HG02571 (cell line): ENCODE results near the gene C16orf46.
"Not testable (repeated sequence)": the region's sequence is repeated elsewhere in the genome, so short reads cannot be mapped to it uniquely, and the experiment has no call there.

Experiments
- ATAC-seq: cut with Tn5 transposase; IDR thresholded peaks from one replicate; pipeline ENCODE4 v1.9.1; 2021; ENCODE audit warnings: mild to moderate bottlenecking, moderate library complexity; ENCODE audit not compliant: unreplicated experiment

The C16orf46 gene

GRCh38 chr16:81077076-81077940 lies at the start of gene C16orf46:
Gene C16orf46, minus strand, starts transcription at chr16:81077238. Its CDS starts 13,283 bp downstream, at chr16:81063955.
- ATAC-seq = peak; percentile 97

- no peak for ATAC-seq
Observed at GRCh38 chr16:81123092-81123852, 46.2 kb upstream of the C16orf46 start.

- no peak for ATAC-seq
Observed at GRCh38 chr16:81121474-81121990, 44.5 kb upstream of the C16orf46 start.

GRCh38 chr16:81117436-81117835 lies 40.4 kb upstream of the C16orf46 start:
- no peak for ATAC-seq

GRCh38 chr16:81116285-81116684 lies 39.2 kb upstream of the C16orf46 start:
- ATAC-seq = no peak

- no peak for ATAC-seq
Observed at GRCh38 chr16:81112453-81112852, 35.4 kb upstream of the C16orf46 start.

- ATAC-seq = not testable (repeated sequence)
Observed at GRCh38 chr16:81109274-81109673, 32.2 kb upstream of the C16orf46 start.

- ATAC-seq = no peak
Observed at GRCh38 chr16:81107511-81107910, 30.5 kb upstream of the C16orf46 start.

- no peak for ATAC-seq
Observed at GRCh38 chr16:81106826-81107503, 29.9 kb upstream of the C16orf46 start.

- ATAC-seq = no peak
Observed at GRCh38 chr16:81105946-81106345, 28.9 kb upstream of the C16orf46 start.

GRCh38 chr16:81101702-81102101 lies 24.7 kb upstream of the C16orf46 start:
- ATAC-seq = no peak

- ATAC-seq = no peak
Observed at GRCh38 chr16:81099958-81100357, 22.9 kb upstream of the C16orf46 start.

GRCh38 chr16:81097230-81097629 lies 20.2 kb upstream of the C16orf46 start:
- no peak for ATAC-seq

- no peak for ATAC-seq
Observed at GRCh38 chr16:81096715-81097208, 19.7 kb upstream of the C16orf46 start.

GRCh38 chr16:81095953-81096714 lies 19.1 kb upstream of the C16orf46 start, which contains the start of gene GCSH:
Gene GCSH, minus strand, starts transcription at chr16:81096395. Its CDS starts 117 bp downstream, at chr16:81096278.
- ATAC-seq = peak; percentile 98

- no peak for ATAC-seq
Observed at GRCh38 chr16:81095653-81095952, 18.6 kb upstream of the C16orf46 start.

- no peak for ATAC-seq
Observed at GRCh38 chr16:81094771-81095251, 17.8 kb upstream of the C16orf46 start.

GRCh38 chr16:81088836-81089235 lies 11.8 kb upstream of the C16orf46 start:
- no peak for ATAC-seq

- ATAC-seq = no peak
Observed at GRCh38 chr16:81081014-81081413, 4.0 kb upstream of the C16orf46 start.

- no peak for ATAC-seq
Observed at GRCh38 chr16:81080233-81080632, 3.2 kb upstream of the C16orf46 start.
